Retinal pigment epithelial cell (primary cell): ENCODE results near the gene TCEANC.

Source experiments
- DNase-seq: peaks from one replicate; pipeline ENCODE4 v3.0.0-alpha.2; 2010; ENCODE audit warnings: low read depth
- H3K4me3 ChIP-seq: 2 replicates; pipeline ENCODE4 v1.5.1; 2011; ENCODE audit warnings: mild to moderate bottlenecking, low read length, control low read depth, moderate library complexity
- TF ChIP-seq, protein P1 (sequence below): conservative IDR thresholded peaks from 2 replicates; pipeline ENCODE4 v1.5.1; 2011; ENCODE audit warnings: low read depth, low read length, control low read depth, inconsistent platforms

Gene TCEANC

DNA sequence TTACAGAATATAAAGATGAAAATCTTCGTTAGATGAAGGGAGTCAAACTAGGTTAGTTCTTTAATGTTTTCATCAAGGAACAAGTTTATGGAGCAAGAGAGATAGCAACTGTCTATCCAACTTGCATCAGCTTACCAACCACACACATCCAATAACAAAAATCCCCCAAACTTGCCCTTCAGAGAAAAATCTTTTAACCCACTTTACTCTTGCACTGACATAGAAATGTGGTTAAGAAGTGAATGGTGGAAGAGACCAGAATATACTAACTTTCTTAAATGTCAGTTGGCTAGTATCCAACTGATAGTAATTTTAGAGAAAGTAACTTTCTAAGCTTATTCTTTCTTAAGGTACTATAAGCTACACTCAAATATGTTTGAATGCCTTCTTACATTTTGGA lies 34.3 kb downstream of the TCEANC start:
- H3K4me3 ChIP-seq: no peak overlapping the region
- no peak for DNase-seq
- TF ChIP-seq, protein P1, sequence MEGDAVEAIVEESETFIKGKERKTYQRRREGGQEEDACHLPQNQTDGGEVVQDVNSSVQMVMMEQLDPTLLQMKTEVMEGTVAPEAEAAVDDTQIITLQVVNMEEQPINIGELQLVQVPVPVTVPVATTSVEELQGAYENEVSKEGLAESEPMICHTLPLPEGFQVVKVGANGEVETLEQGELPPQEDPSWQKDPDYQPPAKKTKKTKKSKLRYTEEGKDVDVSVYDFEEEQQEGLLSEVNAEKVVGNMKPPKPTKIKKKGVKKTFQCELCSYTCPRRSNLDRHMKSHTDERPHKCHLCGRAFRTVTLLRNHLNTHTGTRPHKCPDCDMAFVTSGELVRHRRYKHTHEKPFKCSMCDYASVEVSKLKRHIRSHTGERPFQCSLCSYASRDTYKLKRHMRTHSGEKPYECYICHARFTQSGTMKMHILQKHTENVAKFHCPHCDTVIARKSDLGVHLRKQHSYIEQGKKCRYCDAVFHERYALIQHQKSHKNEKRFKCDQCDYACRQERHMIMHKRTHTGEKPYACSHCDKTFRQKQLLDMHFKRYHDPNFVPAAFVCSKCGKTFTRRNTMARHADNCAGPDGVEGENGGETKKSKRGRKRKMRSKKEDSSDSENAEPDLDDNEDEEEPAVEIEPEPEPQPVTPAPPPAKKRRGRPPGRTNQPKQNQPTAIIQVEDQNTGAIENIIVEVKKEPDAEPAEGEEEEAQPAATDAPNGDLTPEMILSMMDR: no peak

DNA sequence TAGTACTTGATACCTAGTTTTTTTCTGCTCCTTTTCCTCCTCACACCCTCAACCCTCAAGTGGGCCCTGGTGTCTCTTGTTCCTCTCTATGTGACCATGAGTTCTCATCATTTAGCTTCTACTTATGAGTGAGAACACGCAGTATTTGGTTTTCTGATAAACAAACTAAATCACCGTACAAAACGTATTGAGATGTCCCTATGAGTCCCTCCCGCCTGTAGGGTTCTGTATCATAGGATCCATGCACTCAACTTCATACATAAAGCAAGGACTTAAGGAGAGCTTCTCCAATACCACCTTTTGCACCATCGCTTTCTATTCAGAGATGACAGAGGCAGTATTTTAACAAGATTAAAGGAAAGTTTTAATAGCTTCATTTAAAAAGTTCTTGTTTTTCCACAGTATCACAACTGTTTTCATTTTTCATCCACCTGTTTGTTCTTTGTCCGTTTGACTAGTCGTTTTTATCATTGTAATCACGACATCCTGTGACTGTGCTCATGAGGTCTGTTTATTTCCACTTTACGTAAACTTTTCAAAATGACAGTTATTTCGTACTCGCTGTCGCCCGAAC lies 35.5 kb downstream of the TCEANC start:
- peak overlapping the region; percentile 95 for H3K4me3 ChIP-seq
- no peak for DNase-seq
- TF ChIP-seq, protein P1: no peak

DNA sequence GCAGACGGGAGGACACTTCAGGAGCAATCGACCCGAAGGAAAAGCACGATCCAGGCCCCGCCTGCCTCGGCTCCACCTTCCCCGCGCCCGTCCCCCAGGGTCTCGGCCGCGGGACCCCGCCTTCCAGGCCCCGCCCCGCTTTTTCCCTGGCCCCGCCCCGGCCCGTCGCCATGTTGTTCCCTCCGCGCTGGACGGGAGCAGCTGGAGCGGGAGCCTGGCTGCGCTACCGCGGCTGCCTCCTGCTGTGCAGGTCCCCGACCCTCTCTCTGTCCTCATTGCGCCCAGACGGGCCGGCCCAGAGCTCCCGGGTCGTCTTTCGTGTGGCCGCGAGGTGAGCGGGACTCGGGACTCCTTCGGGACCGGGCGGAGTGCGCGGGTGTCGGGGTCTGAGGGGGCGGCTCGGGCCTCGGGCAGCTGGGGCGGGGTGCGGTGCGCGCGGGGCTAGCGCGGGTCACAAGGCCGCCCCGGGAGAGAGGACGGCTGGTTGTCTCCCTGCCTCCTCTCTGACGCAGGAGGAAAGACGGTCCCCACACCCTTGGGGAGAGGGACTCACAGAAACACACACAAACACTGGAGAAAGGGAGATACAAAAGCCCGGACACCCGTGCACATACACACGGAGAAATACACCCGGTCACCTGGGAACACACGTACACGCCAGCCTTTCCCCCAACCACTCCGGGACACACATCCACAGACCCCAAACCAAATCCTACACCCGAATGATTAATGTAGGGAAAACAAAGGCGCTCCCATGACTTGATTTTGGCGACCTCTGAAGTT lies 36.2 kb downstream of the TCEANC start, which contains the start of gene RAB9A:
TSS of gene RAB9A (plus strand) at position 171 of the 783 bp plus-strand sequence. CDS start 19,619 bp downstream, outside the sequence.
- no peak for DNase-seq
- H3K4me3 ChIP-seq: peak within 1 kb of the TSS; percentile 95
- TF ChIP-seq, protein P1: no peak

DNA sequence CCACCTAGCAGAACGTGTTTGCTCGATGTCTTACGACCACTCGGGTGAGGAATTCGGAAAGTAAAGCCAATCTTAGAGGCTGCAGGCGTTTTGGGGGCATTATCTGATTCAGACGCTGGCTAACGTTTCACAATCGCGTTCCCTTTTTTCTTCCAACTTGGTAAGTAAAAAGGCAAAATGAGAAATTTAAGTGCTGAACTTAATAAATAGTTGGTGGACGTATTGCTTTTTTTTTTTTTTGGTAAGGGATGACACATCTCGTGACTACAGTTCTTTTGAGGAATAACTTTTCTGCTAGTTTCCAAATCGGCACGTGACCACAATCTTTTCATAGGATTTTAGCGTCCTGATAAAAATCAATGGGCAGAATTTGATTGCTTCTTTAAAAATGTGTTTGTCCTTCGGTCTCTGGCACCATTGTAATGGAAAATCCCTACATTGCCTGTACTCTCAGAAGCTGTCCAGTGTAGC lies 36.8 kb downstream of the TCEANC start:
- TF ChIP-seq, protein P1: no peak
- H3K4me3 ChIP-seq: peak overlapping the region; percentile 95
- DNase-seq: no peak

DNA sequence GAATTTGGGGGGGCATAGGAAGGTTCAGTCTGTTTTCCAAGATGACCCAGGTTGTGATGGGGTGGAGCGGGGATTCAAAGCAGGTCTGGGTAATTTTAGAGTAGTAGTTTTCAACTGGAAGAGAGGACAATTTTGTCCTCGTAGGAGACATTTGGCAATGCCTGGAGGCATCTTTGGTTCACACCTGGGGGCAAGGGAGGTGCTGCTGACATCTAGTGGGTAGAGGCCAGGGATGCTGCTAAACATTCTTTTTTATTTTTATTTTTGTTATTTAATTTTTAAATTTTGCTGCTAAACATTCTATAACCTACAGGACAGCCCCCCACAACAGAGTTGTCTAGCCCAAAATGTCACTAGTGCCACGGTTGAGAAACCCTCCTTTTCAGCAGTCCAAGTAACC lies 37.9 kb downstream of the TCEANC start:
- TF ChIP-seq, protein P1: peak; percentile 26
- DNase-seq: no peak
- H3K4me3 ChIP-seq: peak overlapping the region; percentile 95

DNA sequence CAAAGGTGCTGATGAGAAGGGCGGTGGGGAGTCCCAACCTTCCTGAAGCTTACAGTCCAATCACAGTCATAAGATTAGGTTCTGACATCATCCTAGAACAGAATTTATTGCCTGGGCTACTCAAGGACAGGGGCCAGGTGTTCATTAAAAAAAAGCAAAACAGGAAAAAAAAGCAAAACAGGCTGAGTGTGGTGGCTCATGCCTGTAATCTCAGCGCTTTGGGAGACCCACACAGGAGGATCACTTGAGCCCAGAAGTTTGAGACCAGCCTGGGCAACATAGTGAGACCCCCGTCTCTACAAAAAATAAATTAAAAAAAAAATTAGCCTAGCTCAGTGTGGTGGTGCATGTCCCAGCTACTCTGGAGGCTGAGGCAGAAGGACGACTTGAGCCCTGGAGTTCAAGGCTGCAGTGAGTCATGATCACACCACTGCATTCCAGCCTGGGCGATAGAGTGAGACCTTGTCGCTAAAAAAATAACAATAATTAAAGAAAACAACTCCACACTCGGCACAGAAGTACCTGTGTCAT lies 39.0 kb downstream of the TCEANC start:
- H3K4me3 ChIP-seq: no peak overlapping the region
- TF ChIP-seq, protein P1: no peak
- no peak for DNase-seq
